Measurements from ENCODE around the gene EML5. TPM values are rescaled to one million over a fixed set of nuclear protein-coding genes. Genes with fewer than 3 reads are reported as not detected.

The EML5 gene
- total and polyA plus RNA-seq, 2 donors (not counting 1 experiment from before 2014, with no cell fraction given), result 0.10 to 0.66 TPM

- Histone ChIP-seq H3K9ac (ENCODE audit: insufficient read depth, low read length) (no peak overlapping the region), H4K20me1 (ENCODE audit: control insufficient read depth, extremely low read depth, insufficient read depth, low read length) (no peaks in the 10 kb centered on the region), H3K79me2 (ENCODE audit: control insufficient read depth, insufficient read depth, low read length) (no peaks in the 10 kb centered on the region), H2AFZ (ENCODE audit: low read length) (no peak overlapping the region), H3K36me3 (ENCODE audit: control insufficient read depth, insufficient read depth, low read length) (no peaks in the 10 kb centered on the region), H3K9me3 (ENCODE audit: control insufficient read depth, insufficient read depth, low read depth, low read length) (no peaks in the 10 kb centered on the region), H3K4me1 (ENCODE audit: control insufficient read depth, extremely low read depth, insufficient read depth, low read length) (no peaks in the 10 kb centered on the region), H3K4me2 (ENCODE audit: extremely low read depth, insufficient read depth, low read length) (no peak overlapping the region), H3K4me3 (replicated peaks in 1 of 4; ENCODE audit: control extremely low read depth in 1 of 4, insufficient read depth in 1 of 4, low read depth in 3 of 4, low read length in 4 of 4) (no peak overlapping the region), H3K27me3 (ENCODE audit: control insufficient read depth, insufficient read depth, low read length) (no peaks in the 10 kb centered on the region), H3K27ac (ENCODE audit: insufficient read depth, low read length) (no peak overlapping the region)
- no peak for TF ChIP-seq EZH2 (IDR thresholded peaks at IDR 0.05; ENCODE audit: low read length, missing control alignments)
- TF ChIP-seq CTCF (conservative IDR thresholded peaks at IDR 0.05 in 1 of 2, IDR thresholded peaks at IDR 0.05 in 1 of 2; ENCODE audit: low read depth in 1 of 2, low read length in 2 of 2), result no peak
- DNase-seq (ENCODE audit: low read depth in 2 of 2), result no peak
Measured at GRCh38 chr14:88770736-88771135, 22.0 kb downstream of the EML5 start.

GRCh38 chr14:88765130-88765529 is 27.6 kb downstream of the EML5 start:
- no peaks in the 10 kb centered on the region for H3K4me1 ChIP-seq (ENCODE audit: control insufficient read depth, extremely low read depth, insufficient read depth, low read length)
- no peak overlapping the region for H2AFZ ChIP-seq (ENCODE audit: low read length)
- H3K27ac ChIP-seq (ENCODE audit: insufficient read depth, low read length), result no peak overlapping the region
- DNase-seq (ENCODE audit: low read depth in 2 of 2), result peak; percentile 0 to 83
- no peak overlapping the region for H3K4me3 ChIP-seq (replicated peaks in 1 of 4; ENCODE audit: control extremely low read depth in 1 of 4, insufficient read depth in 1 of 4, low read depth in 3 of 4, low read length in 4 of 4)
- H3K9ac ChIP-seq (ENCODE audit: insufficient read depth, low read length), result no peak overlapping the region
- TF ChIP-seq EZH2 (IDR thresholded peaks at IDR 0.05; ENCODE audit: low read length, missing control alignments), result no peak
- no peak for TF ChIP-seq CTCF (conservative IDR thresholded peaks at IDR 0.05 in 1 of 2, IDR thresholded peaks at IDR 0.05 in 1 of 2; ENCODE audit: low read depth in 1 of 2, low read length in 2 of 2)
- no peaks in the 10 kb centered on the region for H3K27me3 ChIP-seq (ENCODE audit: control insufficient read depth, insufficient read depth, low read length)
- no peaks in the 10 kb centered on the region for H3K9me3 ChIP-seq (ENCODE audit: control insufficient read depth, insufficient read depth, low read depth, low read length)
- no peak overlapping the region for H3K4me2 ChIP-seq (ENCODE audit: extremely low read depth, insufficient read depth, low read length)
- no peaks in the 10 kb centered on the region for H3K79me2 ChIP-seq (ENCODE audit: control insufficient read depth, insufficient read depth, low read length)
- H4K20me1 ChIP-seq (ENCODE audit: control insufficient read depth, extremely low read depth, insufficient read depth, low read length), result no peaks in the 10 kb centered on the region
- no peaks in the 10 kb centered on the region for H3K36me3 ChIP-seq (ENCODE audit: control insufficient read depth, insufficient read depth, low read length)

GRCh38 chr14:88753873-88754272 is 38.9 kb downstream of the EML5 start:
- no peak overlapping the region for H3K27ac ChIP-seq (ENCODE audit: insufficient read depth, low read length)
- H4K20me1 ChIP-seq (ENCODE audit: control insufficient read depth, extremely low read depth, insufficient read depth, low read length), result no peaks in the 10 kb centered on the region
- DNase-seq (ENCODE audit: low read depth in 2 of 2), result no peak
- no peaks in the 10 kb centered on the region for H3K79me2 ChIP-seq (ENCODE audit: control insufficient read depth, insufficient read depth, low read length)
- TF ChIP-seq CTCF (conservative IDR thresholded peaks at IDR 0.05 in 1 of 2, IDR thresholded peaks at IDR 0.05 in 1 of 2; ENCODE audit: low read depth in 1 of 2, low read length in 2 of 2) (no peak), EZH2 (IDR thresholded peaks at IDR 0.05; ENCODE audit: low read length, missing control alignments) (no peak)
- H3K9me3 ChIP-seq (ENCODE audit: control insufficient read depth, insufficient read depth, low read depth, low read length), result no peaks in the 10 kb centered on the region
- H3K27me3 ChIP-seq (ENCODE audit: control insufficient read depth, insufficient read depth, low read length), result no peaks in the 10 kb centered on the region
- H3K36me3 ChIP-seq (ENCODE audit: control insufficient read depth, insufficient read depth, low read length), result no peaks in the 10 kb centered on the region
- no peak overlapping the region for H2AFZ ChIP-seq (ENCODE audit: low read length)
- H3K4me1 ChIP-seq (ENCODE audit: control insufficient read depth, extremely low read depth, insufficient read depth, low read length), result no peaks in the 10 kb centered on the region
- H3K4me3 ChIP-seq (replicated peaks in 1 of 4; ENCODE audit: control extremely low read depth in 1 of 4, insufficient read depth in 1 of 4, low read depth in 3 of 4, low read length in 4 of 4), result no peak overlapping the region
- H3K4me2 ChIP-seq (ENCODE audit: extremely low read depth, insufficient read depth, low read length), result no peak overlapping the region
- no peak overlapping the region for H3K9ac ChIP-seq (ENCODE audit: insufficient read depth, low read length)
